Measurements from ENCODE around the gene MINDY1. TPM values are rescaled to one million over a fixed set of nuclear protein-coding genes. Genes with fewer than 3 reads are reported as not detected.

Gene MINDY1
- total RNA-seq, 1 donor from 2014 or later, result 11.2 TPM

- no peak for TF ChIP-seq CTCF (IDR thresholded peaks at IDR 0.05; ENCODE audit: unreplicated experiment)
- Mint-ChIP-seq H3K27ac (ENCODE audit: unreplicated experiment) (no peak overlapping the region), H3K27me3 (ENCODE audit: unreplicated experiment) (peaks cover 3% of the 10 kb centered on the region), H3K4me3 (ENCODE audit: unreplicated experiment) (no peak overlapping the region), H3K4me1 (ENCODE audit: unreplicated experiment) (no peaks in the 10 kb centered on the region), H3K36me3 (ENCODE audit: low read depth, unreplicated experiment) (peaks cover 58% of the 10 kb centered on the region), H3K9me3 (ENCODE audit: unreplicated experiment) (no peaks in the 10 kb centered on the region)
- DNase-seq (ENCODE audit: low spot score), result no peak
These were observed 51.4 kb downstream of the MINDY1 start for GRCh38 chr1:150955280-150955679.

GRCh38 chr1:150954708-150955107 lies 52.0 kb downstream of the MINDY1 start:
- TF ChIP-seq CTCF (IDR thresholded peaks at IDR 0.05; ENCODE audit: unreplicated experiment), result no peak
- Mint-ChIP-seq H3K27ac (ENCODE audit: unreplicated experiment) (no peak overlapping the region), H3K9me3 (ENCODE audit: unreplicated experiment) (no peaks in the 10 kb centered on the region), H3K27me3 (ENCODE audit: unreplicated experiment) (peaks cover 3% of the 10 kb centered on the region), H3K4me1 (ENCODE audit: unreplicated experiment) (no peaks in the 10 kb centered on the region), H3K4me3 (ENCODE audit: unreplicated experiment) (no peak overlapping the region), H3K36me3 (ENCODE audit: low read depth, unreplicated experiment) (peaks cover 62% of the 10 kb centered on the region)
- no peak for DNase-seq (ENCODE audit: low spot score)

Other genes with a start within 250 kb of the MINDY1 start
- gene CTSS, start 241.1 kb downstream of the MINDY1 start, total RNA-seq (ENCODE audit: unreplicated experiment), result 0.33 TPM
- 110 TPM for gene CTSK, start 198.6 kb downstream of the MINDY1 start, total RNA-seq (ENCODE audit: unreplicated experiment)
- gene ARNT, start 130.3 kb downstream of the MINDY1 start, total RNA-seq (ENCODE audit: unreplicated experiment), result 40.3 TPM
- gene CTXND2, start 119.8 kb downstream of the MINDY1 start, total RNA-seq (ENCODE audit: unreplicated experiment), result not detected
- 50.6 TPM for gene SETDB1, start 80.5 kb downstream of the MINDY1 start, total RNA-seq (ENCODE audit: unreplicated experiment)
- 186 TPM for gene CERS2, start 32.1 kb downstream of the MINDY1 start, total RNA-seq (ENCODE audit: unreplicated experiment)
- gene ANXA9, start 24.6 kb downstream of the MINDY1 start, total RNA-seq (ENCODE audit: unreplicated experiment), result not detected
- 16.7 TPM for gene PRUNE1, start 1.5 kb upstream of the MINDY1 start, total RNA-seq (ENCODE audit: unreplicated experiment)
- gene BNIPL, start 29.7 kb upstream of the MINDY1 start, total RNA-seq (ENCODE audit: unreplicated experiment), result 1.5 TPM
- 1.0 TPM for gene C1orf56, start 40.8 kb upstream of the MINDY1 start, total RNA-seq (ENCODE audit: unreplicated experiment)
- gene CDC42SE1, start 52.7 kb upstream of the MINDY1 start, total RNA-seq (ENCODE audit: unreplicated experiment), result 180 TPM
- gene MLLT11, start 53.5 kb upstream of the MINDY1 start, total RNA-seq (ENCODE audit: unreplicated experiment), result 27.8 TPM
- gene GABPB2, start 63.9 kb upstream of the MINDY1 start, total RNA-seq (ENCODE audit: unreplicated experiment), result 4.1 TPM
- gene SEMA6C, start 139.7 kb upstream of the MINDY1 start, total RNA-seq (ENCODE audit: unreplicated experiment), result 214 TPM
- 1.6 TPM for gene TNFAIP8L2, start 149.7 kb upstream of the MINDY1 start, total RNA-seq (ENCODE audit: unreplicated experiment)
- gene LYSMD1, start 159.0 kb upstream of the MINDY1 start, total RNA-seq (ENCODE audit: unreplicated experiment), result 7.5 TPM
- gene SCNM1, start 159.2 kb upstream of the MINDY1 start, total RNA-seq (ENCODE audit: unreplicated experiment), result 48.3 TPM
- gene TMOD4, start 169.1 kb upstream of the MINDY1 start, total RNA-seq (ENCODE audit: unreplicated experiment), result 1.1 TPM
- gene VPS72, start 183.3 kb upstream of the MINDY1 start, total RNA-seq (ENCODE audit: unreplicated experiment), result 83.5 TPM
- gene PIP5K1A, start 191.7 kb upstream of the MINDY1 start, total RNA-seq (ENCODE audit: unreplicated experiment), result 75.9 TPM
- 186 TPM for gene PSMD4, start 247.8 kb upstream of the MINDY1 start, total RNA-seq (ENCODE audit: unreplicated experiment)

Measured in endothelial cell (in vitro differentiated cells).